H1 (cell line): ENCODE results near the gene NPL. TPM values are rescaled to one million over a fixed set of nuclear protein-coding genes. Genes with fewer than 3 reads are reported as not detected.

Experiments
- CHD2 ChIP-seq: IDR thresholded peaks from 2 replicates; pipeline ENCODE4 v1.6.1; 2012; ENCODE audit warnings: low read length, improper control_type of control experiment
- NRF1 ChIP-seq: IDR thresholded peaks from 2 replicates; pipeline ENCODE4 v1.6.1; 2011; ENCODE audit warnings: mild to moderate bottlenecking, low read depth, low read length, improper control_type of control experiment
- SIN3A ChIP-seq, 2 experiments: IDR thresholded peaks in 1 of 2; conservative IDR thresholded peaks in 1 of 2; 2 replicates each; pipeline ENCODE4 v1.6.1; 2011 to 2012; ENCODE audit warnings: low read length in 2 of 2, improper control_type of control experiment in 1 of 2, low read depth in 1 of 2, mild to moderate bottlenecking in 1 of 2
- SP4 ChIP-seq: IDR thresholded peaks from 2 replicates; pipeline ENCODE4 v1.6.1; 2012; ENCODE audit warnings: low read length, inconsistent platforms
- TAF7 ChIP-seq: optimal IDR thresholded peaks from 2 replicates; pipeline ENCODE3; 2011; ENCODE audit warnings: low read depth, mild to moderate bottlenecking, inconsistent platforms, low read length, moderate library complexity, borderline replicate concordance
- polyA plus RNA-seq, 7 experiments: library from polyadenylated mRNA; depleted of rRNA in 3 of 7; stranded (reverse) in 5 of 7; unstranded in 2 of 7; fragments of >200 nt in 5 of 7; fragments of 200-250 nt in 2 of 7; gene quantifications; 1 replicate in 5 of 7; 2 replicates in 1 of 7; 4 replicates in 1 of 7; pipeline versions ENCODE4 v1.2.1 to v1.2.3, GENCODE V29; 2011 to 2013; ENCODE audit warnings: missing spikeins in 2 of 7, mixed read lengths in 2 of 7
- total RNA-seq: library from RNA; stranded (reverse); fragmentation: NEBNext Ultra II Directional; extraction: Animal tissue kit (Norgen Biotek cat#: 25700); gene quantifications from 2 replicates; pipeline ENCODE4 v1.2.1, GENCODE V29; 2021
- TF ChIP-seq, protein P1 (sequence below), 3 experiments: IDR thresholded peaks; 1 replicate in 2 of 3; 2 replicates in 1 of 3; pipeline versions ENCODE4 v1.5.1 to v1.6.1; 2011; ENCODE audit warnings: low read length in 3 of 3, mild to moderate bottlenecking in 3 of 3, inconsistent platforms in 2 of 3, low read depth in 1 of 3, moderate library complexity in 1 of 3; ENCODE audit not compliant: insufficient read depth in 1 of 3; ENCODE audit errors: control extremely low read depth in 1 of 3

The NPL gene
- total and polyA plus RNA-seq, 2 of the 8 experiments (the other 6 are each of a cell fraction or from before 2014, with no cell fraction given): 2.2 to 4.4 TPM

DNA sequence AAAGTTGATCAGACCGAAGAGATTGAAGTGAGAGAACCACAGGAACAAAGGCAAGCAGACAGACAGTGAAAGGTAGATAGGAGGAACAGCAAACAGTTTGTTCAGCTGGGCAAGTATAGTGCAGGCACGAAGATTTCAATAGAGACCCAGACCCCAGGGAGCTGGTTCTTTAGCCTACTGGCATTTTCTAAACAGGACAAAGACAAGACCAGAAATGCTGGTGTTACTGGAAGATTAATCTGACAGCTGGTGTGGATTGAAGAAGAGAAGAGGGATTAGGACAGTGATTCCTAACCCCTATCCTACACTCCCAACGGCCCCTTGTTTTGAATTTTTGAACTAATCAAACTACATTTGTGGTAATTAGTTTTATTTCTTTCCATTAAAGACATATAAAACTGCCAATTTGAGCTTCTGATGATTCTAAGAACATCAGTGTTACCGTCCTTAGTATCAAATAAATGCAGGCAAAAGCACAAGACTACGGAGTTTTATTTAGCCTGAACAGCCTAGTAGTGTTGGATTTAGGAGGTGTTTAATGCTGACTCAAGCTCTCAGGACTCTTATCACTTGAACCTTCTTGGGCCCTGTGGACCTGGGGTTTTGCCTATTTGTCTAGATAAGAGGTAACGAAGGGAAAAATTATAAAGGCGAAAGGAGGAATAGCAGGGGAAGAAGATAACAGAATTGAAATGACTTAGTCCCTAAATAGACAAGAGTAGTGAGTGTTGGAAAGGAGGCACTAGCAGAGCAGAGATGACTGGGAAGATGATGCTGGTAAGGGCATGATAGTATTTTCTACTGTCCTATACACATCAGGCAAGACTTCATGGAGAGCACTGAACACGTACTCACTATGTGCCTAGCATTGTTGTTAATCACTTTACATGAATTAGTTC lies 2.0 kb downstream of the NPL start (continued):
- TF ChIP-seq, protein P1, sequence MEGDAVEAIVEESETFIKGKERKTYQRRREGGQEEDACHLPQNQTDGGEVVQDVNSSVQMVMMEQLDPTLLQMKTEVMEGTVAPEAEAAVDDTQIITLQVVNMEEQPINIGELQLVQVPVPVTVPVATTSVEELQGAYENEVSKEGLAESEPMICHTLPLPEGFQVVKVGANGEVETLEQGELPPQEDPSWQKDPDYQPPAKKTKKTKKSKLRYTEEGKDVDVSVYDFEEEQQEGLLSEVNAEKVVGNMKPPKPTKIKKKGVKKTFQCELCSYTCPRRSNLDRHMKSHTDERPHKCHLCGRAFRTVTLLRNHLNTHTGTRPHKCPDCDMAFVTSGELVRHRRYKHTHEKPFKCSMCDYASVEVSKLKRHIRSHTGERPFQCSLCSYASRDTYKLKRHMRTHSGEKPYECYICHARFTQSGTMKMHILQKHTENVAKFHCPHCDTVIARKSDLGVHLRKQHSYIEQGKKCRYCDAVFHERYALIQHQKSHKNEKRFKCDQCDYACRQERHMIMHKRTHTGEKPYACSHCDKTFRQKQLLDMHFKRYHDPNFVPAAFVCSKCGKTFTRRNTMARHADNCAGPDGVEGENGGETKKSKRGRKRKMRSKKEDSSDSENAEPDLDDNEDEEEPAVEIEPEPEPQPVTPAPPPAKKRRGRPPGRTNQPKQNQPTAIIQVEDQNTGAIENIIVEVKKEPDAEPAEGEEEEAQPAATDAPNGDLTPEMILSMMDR (IDR thresholded peaks at IDR 0.05; ENCODE audit: control extremely low read depth in 1 of 3, insufficient read depth in 1 of 3, low read depth in 1 of 3, low read length in 3 of 3): no peak
- TF ChIP-seq TAF7: no peak
- TF ChIP-seq SIN3A (conservative IDR thresholded peaks at IDR 0.05 in 1 of 2, IDR thresholded peaks at IDR 0.05 in 1 of 2; ENCODE audit: low read depth in 1 of 2, low read length in 2 of 2): no peak
- no peak for TF ChIP-seq CHD2
- TF ChIP-seq NRF1: no peak
- no peak for TF ChIP-seq SP4
